Duodenal mucosa (tissue), 2 donors: ENCODE results near the gene ZNF618.

Experiments used
- H3K27ac ChIP-seq: one replicate; pipeline ENCODE4 v1.7.0; 2013; ENCODE audit warnings: low read depth, low read length
- H3K27me3 ChIP-seq, 2 donors: one replicate each; pipeline ENCODE4 v1.7.0; 2013; ENCODE audit warnings: low read length in 2 of 2, control low read depth in 1 of 2; ENCODE audit not compliant: insufficient read depth in 2 of 2, control insufficient read depth in 1 of 2
- H3K36me3 ChIP-seq, 2 donors: one replicate each; pipeline ENCODE4 v1.7.0; 2013; ENCODE audit warnings: low read length in 2 of 2, control low read depth in 1 of 2; ENCODE audit not compliant: insufficient read depth in 2 of 2, control insufficient read depth in 1 of 2
- H3K4me1 ChIP-seq, 2 donors: one replicate each; pipeline ENCODE4 v1.7.0; 2013; ENCODE audit warnings: low read length in 2 of 2, control low read depth in 1 of 2; ENCODE audit not compliant: insufficient read depth in 2 of 2, control insufficient read depth in 1 of 2
- H3K4me3 ChIP-seq, 2 donors: one replicate each; pipeline ENCODE4 v1.7.0; 2013; ENCODE audit warnings: low read length in 2 of 2, low read depth in 1 of 2
- H3K9ac ChIP-seq, 2 donors: one replicate each; pipeline ENCODE4 v1.7.0; 2013; ENCODE audit warnings: low read length in 2 of 2, low read depth in 1 of 2
- H3K9me3 ChIP-seq, 2 donors: one replicate each; pipeline ENCODE4 v1.7.0; 2013; ENCODE audit warnings: low read length in 2 of 2, control low read depth in 1 of 2; ENCODE audit not compliant: control insufficient read depth in 1 of 2

ZNF618 gene

GRCh38 chr9:113978725-113979342, 102.7 kb downstream of the ZNF618 start:
- no peaks in the 10 kb centered on the region for H3K9me3 ChIP-seq
- no peaks in the 10 kb centered on the region for H3K36me3 ChIP-seq
- no peak overlapping the region for H3K27ac ChIP-seq
- no peak overlapping the region for H3K4me3 ChIP-seq
- H3K4me1 ChIP-seq = no peaks in the 10 kb centered on the region
- H3K9ac ChIP-seq = no peak overlapping the region
- no peaks in the 10 kb centered on the region for H3K27me3 ChIP-seq

- Histone ChIP-seq H3K4me1 (no peaks in the 10 kb centered on the region), H3K27ac (no peak overlapping the region), H3K36me3 (no peaks in the 10 kb centered on the region), H3K9me3 (no peaks in the 10 kb centered on the region), H3K9ac (no peak overlapping the region), H3K27me3 (no peaks in the 10 kb centered on the region), H3K4me3 (no peak overlapping the region)
Measured at GRCh38 chr9:113979343-113980127, 103.4 kb downstream of the ZNF618 start.

- Histone ChIP-seq H3K4me3 (no peak overlapping the region), H3K9ac (no peak overlapping the region), H3K36me3 (peaks cover 0 to 2% of the 10 kb centered on the region in 2 donors), H3K4me1 (no peaks in the 10 kb centered on the region), H3K27me3 (no peaks in the 10 kb centered on the region), H3K9me3 (no peaks in the 10 kb centered on the region), H3K27ac (no peak overlapping the region)
Measured at GRCh38 chr9:113984639-113985380, 108.7 kb downstream of the ZNF618 start.

GRCh38 chr9:113985968-113986585, 110.0 kb downstream of the ZNF618 start:
- H3K4me1 ChIP-seq = no peaks in the 10 kb centered on the region
- H3K9ac ChIP-seq = no peak overlapping the region
- no peaks in the 10 kb centered on the region for H3K27me3 ChIP-seq
- no peaks in the 10 kb centered on the region for H3K9me3 ChIP-seq
- no peak overlapping the region for H3K27ac ChIP-seq
- H3K36me3 ChIP-seq = peaks cover 0 to 6% of the 10 kb centered on the region in 2 donors
- H3K4me3 ChIP-seq = no peak overlapping the region

GRCh38 chr9:113986931-113987330, 110.8 kb downstream of the ZNF618 start:
- H3K27ac ChIP-seq = no peak overlapping the region
- H3K36me3 ChIP-seq = peaks cover 0 to 6% of the 10 kb centered on the region in 2 donors
- no peaks in the 10 kb centered on the region for H3K9me3 ChIP-seq
- H3K27me3 ChIP-seq = no peaks in the 10 kb centered on the region
- H3K4me3 ChIP-seq = no peak overlapping the region
- peaks cover 0 to 4% of the 10 kb centered on the region in 2 donors for H3K4me1 ChIP-seq
- no peak overlapping the region for H3K9ac ChIP-seq

GRCh38 chr9:113987526-113987925, 111.4 kb downstream of the ZNF618 start:
- Histone ChIP-seq H3K27me3 (no peaks in the 10 kb centered on the region), H3K9me3 (no peaks in the 10 kb centered on the region), H3K27ac (no peak overlapping the region), H3K4me1 (peaks cover 0 to 10% of the 10 kb centered on the region in 2 donors), H3K4me3 (no peak overlapping the region), H3K9ac (no peak overlapping the region), H3K36me3 (peaks cover 0 to 6% of the 10 kb centered on the region in 2 donors)

- peaks cover 0 to 6% of the 10 kb centered on the region in 2 donors for H3K36me3 ChIP-seq
- no peak overlapping the region for H3K4me3 ChIP-seq
- H3K9me3 ChIP-seq = no peaks in the 10 kb centered on the region
- no peak overlapping the region for H3K9ac ChIP-seq
- H3K4me1 ChIP-seq = peaks cover 5 to 14% of the 10 kb centered on the region in 2 donors
- no peak overlapping the region for H3K27ac ChIP-seq
- no peaks in the 10 kb centered on the region for H3K27me3 ChIP-seq
Measured at GRCh38 chr9:113988385-113989016, 112.4 kb downstream of the ZNF618 start.

- Histone ChIP-seq H3K9ac (no peak overlapping the region), H3K27ac (no peak overlapping the region), H3K27me3 (no peaks in the 10 kb centered on the region), H3K4me3 (no peak overlapping the region), H3K9me3 (no peaks in the 10 kb centered on the region), H3K4me1 (peaks cover 12 to 18% of the 10 kb centered on the region in 2 donors), H3K36me3 (peaks cover 0 to 6% of the 10 kb centered on the region in 2 donors)
Measured at GRCh38 chr9:113989017-113989713, 113.1 kb downstream of the ZNF618 start.
